Cardiac fibroblast (primary cell): ENCODE data around the gene HP1BP3.
A peak's percentile ranks its signal among the peaks of the same experiment; 100 is the strongest.
"Not testable (repeated sequence)": the region's sequence is repeated elsewhere in the genome, so short reads cannot be mapped to it uniquely, and the experiment has no call there.

Source experiments
- DNase-seq, 2 donors: peaks; one replicate each; pipeline versions ENCODE4 v3.0.0 to v3.0.0-alpha.2; 2010; ENCODE audit warnings: low read depth in 2 of 2
- H3K4me3 ChIP-seq, 2 donors: replicated peaks in 1 of 2; 1 replicate in 1 of 2; 2 replicates in 1 of 2; pipeline ENCODE4 v1.5.1; 2011; ENCODE audit warnings: low read depth in 2 of 2, low read length in 2 of 2, mild to moderate bottlenecking in 2 of 2, moderate library complexity in 1 of 2
- TF ChIP-seq, protein P1 (sequence below): IDR thresholded peaks from one replicate; pipeline ENCODE4 v1.5.1; 2011; ENCODE audit warnings: low read depth, mild to moderate bottlenecking, low read length, inconsistent platforms

The HP1BP3 gene

DNA sequence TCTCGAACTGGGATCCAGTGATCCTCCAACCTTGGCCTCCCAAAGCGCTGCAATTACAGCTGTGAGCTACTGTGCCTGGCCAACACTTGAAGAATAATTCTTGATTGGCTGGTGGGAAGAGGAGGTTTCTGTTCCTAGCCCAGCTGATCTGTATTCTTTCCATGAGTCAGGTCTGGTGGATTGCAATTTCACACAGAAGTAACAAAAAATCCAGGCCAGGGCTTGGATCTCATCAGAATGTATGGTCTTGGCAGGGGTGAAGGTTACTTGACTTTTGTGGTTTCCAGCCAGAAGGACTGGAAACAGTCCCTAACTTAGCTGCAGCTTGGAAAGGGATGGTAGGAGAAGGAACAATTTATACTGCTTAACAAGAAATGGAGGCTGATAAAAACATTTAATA, 5.1 kb upstream of the HP1BP3 start:
- peak; percentile 84 to 93 for DNase-seq
- TF ChIP-seq, protein P1, sequence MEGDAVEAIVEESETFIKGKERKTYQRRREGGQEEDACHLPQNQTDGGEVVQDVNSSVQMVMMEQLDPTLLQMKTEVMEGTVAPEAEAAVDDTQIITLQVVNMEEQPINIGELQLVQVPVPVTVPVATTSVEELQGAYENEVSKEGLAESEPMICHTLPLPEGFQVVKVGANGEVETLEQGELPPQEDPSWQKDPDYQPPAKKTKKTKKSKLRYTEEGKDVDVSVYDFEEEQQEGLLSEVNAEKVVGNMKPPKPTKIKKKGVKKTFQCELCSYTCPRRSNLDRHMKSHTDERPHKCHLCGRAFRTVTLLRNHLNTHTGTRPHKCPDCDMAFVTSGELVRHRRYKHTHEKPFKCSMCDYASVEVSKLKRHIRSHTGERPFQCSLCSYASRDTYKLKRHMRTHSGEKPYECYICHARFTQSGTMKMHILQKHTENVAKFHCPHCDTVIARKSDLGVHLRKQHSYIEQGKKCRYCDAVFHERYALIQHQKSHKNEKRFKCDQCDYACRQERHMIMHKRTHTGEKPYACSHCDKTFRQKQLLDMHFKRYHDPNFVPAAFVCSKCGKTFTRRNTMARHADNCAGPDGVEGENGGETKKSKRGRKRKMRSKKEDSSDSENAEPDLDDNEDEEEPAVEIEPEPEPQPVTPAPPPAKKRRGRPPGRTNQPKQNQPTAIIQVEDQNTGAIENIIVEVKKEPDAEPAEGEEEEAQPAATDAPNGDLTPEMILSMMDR = no peak
- H3K4me3 ChIP-seq = no peak overlapping the region

DNA sequence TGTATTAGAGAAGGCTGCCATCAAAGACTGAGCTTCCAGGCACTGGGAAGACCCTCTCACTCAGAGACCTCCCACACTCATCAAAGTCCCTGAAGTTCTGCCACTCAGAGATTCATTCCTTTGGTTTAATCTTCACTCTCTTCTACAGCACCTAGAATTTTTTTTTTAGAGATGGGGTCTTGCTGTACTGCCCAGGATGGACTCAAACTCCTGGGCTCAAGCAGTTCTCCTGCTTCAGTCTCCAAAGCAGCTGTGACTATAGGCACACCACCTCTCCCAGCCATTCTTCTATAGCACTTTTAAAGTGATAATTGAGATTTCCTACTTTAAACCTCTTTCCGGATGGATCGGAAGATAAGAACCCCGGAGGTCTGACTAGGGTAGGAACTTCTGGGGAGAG, 3.7 kb upstream of the HP1BP3 start:
- no peak overlapping the region for H3K4me3 ChIP-seq
- TF ChIP-seq, protein P1 = no peak
- no peak for DNase-seq

DNA sequence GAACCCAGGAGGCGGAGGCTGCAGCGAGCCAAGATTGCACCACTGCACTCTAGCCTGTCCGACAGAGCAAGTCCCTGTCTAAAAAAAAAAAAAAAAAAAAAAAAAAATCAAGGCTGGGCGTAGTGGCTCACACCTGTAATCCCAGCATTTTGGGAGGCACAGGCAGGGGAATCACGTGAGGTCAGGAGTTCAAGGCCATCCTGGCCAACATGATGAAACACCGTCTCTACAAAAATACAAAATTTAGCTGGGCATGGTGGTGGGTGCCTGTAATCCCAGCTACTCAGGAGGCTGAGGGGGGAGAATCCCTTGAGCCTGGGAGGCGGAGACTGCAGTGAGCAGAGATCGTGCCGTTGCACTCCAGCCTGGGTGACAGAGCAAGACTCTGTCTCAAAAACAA, 2.5 kb upstream of the HP1BP3 start:
- not testable (repeated sequence) for DNase-seq, H3K4me3 ChIP-seq

DNA sequence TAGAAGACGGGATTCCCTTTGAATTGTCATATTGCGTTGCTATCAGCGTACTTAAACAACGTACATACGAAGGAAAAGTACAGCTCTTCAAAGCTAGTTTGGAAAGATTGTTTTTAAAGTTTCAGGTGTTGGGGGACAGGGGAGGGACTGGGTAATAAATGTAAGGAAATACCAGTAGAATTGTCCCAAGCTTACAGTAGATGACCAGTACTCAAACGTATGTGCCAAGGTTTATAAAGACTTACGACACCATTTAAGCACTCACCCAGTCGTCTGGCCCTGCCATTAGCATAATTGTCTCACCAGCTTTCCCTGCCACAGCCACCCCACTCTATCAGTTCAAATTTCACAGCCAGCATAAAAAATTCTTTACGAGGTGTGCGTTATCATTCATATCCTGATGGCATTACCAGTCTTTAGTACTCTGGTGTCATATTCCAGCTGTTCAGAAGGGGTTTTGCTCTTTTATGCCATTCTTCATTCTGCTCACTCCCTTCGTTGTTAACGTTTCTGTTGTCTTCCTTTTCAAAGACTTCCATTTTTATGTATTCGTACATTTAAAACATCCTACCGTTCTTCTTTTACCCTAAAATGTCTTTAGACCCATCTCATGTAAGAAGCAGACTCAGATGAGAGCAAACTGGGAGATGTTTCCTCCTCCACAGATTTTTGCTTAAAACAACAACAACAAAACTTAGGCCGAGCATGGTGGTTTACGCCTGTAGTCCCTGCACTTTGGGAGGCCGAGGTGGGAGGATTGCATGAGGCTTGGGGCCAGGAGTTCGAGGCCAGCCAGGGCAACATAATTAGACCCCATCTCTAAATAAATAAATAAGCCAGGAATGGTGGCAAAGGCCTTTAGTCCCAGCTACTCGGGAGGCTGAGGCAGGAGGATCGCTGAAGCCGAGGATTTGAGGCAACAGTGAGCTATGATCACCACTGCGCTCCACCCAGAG, 1.0 kb upstream of the HP1BP3 start:
- TF ChIP-seq, protein P1 = no peak
- peak; percentile 70 to 82 for DNase-seq
- peak overlapping the region; percentile 64 to 98 for H3K4me3 ChIP-seq

DNA sequence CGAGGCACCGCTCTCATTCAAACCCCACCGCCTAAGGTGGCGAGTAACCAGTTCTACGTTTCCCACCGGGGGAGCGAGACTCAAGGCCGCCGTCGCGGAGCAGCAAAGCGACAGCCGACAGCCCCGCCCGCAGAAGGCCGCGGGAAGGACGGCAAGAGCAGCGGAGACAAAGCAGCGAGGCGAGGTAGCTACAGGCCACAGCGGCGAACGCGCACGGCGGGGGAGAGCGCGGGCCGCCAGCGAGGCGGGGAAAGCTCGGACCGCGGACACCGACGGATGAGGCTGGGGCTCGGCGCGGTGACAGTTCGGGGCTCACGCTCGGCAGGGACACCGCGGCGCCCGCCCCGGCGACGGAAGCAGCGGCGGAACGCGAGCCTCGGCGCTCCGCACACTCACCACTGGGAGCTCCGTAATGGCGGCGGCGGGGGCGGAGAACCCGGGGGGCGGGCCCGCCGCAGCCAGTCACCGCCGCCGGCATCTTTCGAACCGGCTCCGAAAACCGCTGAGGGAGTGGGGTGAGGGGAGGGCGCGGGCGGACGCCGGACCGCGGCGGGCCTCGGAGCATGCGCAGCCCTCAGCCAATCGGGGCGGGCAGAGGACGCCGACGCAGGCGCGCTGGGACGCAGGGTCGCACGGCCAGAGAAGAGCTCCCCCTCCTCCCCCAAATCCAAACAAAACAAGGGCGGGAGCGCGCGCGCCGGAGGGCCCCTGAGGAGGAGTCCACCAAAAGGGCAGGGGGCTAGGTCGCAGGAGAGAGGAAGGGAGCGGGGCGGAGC, 666 bp downstream of the HP1BP3 start:
- peak; percentile 93 to 97 for DNase-seq
- H3K4me3 ChIP-seq = peak overlapping the region; percentile 87 to 98
- TF ChIP-seq, protein P1 = no peak

DNA sequence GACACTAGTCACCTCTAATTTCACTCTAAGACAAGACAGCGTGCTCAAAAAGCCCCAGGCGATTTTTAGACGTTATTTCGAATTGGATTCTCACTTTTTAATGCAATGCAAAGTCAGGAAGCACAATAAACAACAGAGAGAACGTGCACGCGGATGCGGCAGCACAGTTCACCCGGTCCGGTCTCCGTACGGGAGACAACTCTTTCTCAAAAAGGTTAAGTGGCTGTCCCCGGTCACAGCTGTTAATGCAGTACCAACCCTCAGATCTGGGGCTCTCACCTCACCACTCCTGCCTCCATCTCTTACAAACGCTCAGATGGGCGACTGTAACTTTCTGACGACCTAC, 1.2 kb downstream of the HP1BP3 start:
- TF ChIP-seq, protein P1 = no peak
- DNase-seq = peak in 1 of 2 donors; percentile 6
- peak overlapping the region; percentile 87 to 98 for H3K4me3 ChIP-seq

DNA sequence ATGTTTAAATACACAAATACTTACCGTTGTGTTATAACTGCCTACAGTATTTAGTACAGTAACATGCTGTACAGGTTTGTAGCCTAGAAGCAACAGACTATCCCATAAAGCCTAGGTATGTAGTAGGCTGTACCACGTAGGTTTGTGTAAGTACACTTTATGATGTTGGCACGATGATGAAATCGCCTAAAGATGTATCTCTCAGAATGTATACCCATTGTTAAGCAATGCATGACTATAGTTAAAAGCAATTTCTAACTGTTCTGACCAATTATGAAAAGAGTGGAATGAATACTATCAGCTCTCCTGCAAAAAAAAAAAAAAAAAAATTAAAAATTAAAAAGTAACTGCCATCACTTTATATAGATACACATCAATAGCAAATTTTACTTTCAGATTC, 11.4 kb downstream of the HP1BP3 start:
- DNase-seq = no peak
- TF ChIP-seq, protein P1 = no peak
- H3K4me3 ChIP-seq = no peak overlapping the region
